H1 (cell line): ENCODE measurements around the gene ZFP1. TPM values are rescaled to one million over a fixed set of nuclear protein-coding genes. Genes with fewer than 3 reads are reported as not detected.

Source experiments
- BCL11A ChIP-seq, 2 experiments: IDR thresholded peaks; one replicate each; pipeline ENCODE4 v1.6.1; 2011; ENCODE audit warnings: low read depth in 2 of 2, low read length in 2 of 2, mild to moderate bottlenecking in 2 of 2
- SUZ12 ChIP-seq: fragments of 200-600 bp; sonication (generic); IDR thresholded peaks from 2 replicates; pipeline ENCODE4 v1.6.1; 2012; ENCODE audit warnings: mild to moderate bottlenecking, inconsistent platforms, low read length, moderate library complexity, mixed read lengths
- TBP ChIP-seq: IDR thresholded peaks from 2 replicates; pipeline ENCODE4 v1.6.1; 2011; ENCODE audit warnings: low read depth, low read length, improper control_type of control experiment
- polyA plus RNA-seq, 7 experiments: library from polyadenylated mRNA; depleted of rRNA in 3 of 7; stranded (reverse) in 5 of 7; unstranded in 2 of 7; fragments of >200 nt in 5 of 7; fragments of 200-250 nt in 2 of 7; gene quantifications; 1 replicate in 5 of 7; 2 replicates in 1 of 7; 4 replicates in 1 of 7; pipeline versions ENCODE4 v1.2.1 to v1.2.3, GENCODE V29; 2011 to 2013; ENCODE audit warnings: missing spikeins in 2 of 7, mixed read lengths in 2 of 7
- total RNA-seq: library from RNA; stranded (reverse); fragmentation: NEBNext Ultra II Directional; extraction: Animal tissue kit (Norgen Biotek cat#: 25700); gene quantifications from 2 replicates; pipeline ENCODE4 v1.2.1, GENCODE V29; 2021

ZFP1 gene
- total and polyA plus RNA-seq, 2 of the 8 experiments (the other 6 are each of a cell fraction or from before 2014, with no cell fraction given): 4.0 to 11.2 TPM

DNA sequence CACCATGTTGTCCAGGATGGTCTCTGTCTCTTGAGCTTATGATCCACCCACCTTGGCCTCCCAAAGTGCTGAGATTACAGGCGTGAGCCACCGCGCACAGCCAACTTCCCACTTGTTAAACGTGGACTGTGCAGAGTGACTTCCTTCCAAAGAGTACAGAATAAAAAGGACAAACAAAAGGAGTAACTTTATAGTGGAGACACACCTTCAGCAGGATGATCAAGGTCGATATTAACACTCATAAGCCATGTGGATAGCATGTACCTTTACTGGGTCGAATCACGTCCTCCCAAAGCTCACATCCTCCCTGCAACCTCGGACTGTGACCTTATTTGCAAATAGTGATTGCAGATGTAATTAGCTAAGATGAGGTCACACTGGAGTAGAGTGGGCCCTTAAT lies 10.1 kb upstream of the ZFP1 start (continued):
- TF ChIP-seq TBP (no peak), BCL11A (IDR thresholded peaks at IDR 0.05; ENCODE audit: low read depth in 2 of 2, low read length in 2 of 2) (no peak), SUZ12 (no peak)
